ENCODE data around the gene MTHFD1L.
"Not testable (repeated sequence)": the region's sequence is repeated elsewhere in the genome, so short reads cannot be mapped to it uniquely, and the experiment has no call there.

The MTHFD1L gene

DNA sequence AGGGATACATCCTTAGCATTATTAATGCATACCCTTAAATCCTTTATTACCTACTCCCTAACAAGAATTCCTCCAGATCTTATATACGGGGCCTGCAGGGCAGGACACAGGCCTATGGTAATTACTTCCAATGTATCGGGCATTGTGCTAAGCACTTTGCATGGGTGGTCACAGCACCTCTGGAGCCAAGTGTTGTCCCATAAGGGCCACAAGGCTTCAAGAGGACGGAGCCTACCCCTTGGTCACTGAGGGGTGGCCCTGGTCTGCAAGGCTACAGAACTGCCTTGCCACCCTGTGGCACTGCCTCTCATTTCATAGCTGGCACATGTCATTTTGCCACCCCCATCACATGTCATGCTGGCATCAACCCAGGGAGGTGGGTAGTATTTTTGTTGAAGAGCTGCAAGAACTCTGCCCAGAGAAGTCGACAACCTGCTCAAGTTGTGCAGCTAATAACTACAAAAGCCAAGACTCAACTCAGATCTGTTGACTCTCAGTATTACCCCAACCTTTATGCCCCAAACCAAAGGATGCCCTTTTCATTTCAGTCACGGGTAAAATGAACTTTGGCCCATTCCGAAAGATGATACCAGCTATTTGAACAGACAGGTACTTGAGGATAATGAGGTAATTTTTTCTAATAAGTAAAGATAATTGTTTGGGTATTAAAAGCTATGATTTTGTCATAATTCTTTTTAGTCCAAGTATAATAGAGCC lies 230.2 kb downstream of the MTHFD1L start:
- no peak for DNase-seq (ENCODE audit: low read depth)

DNA sequence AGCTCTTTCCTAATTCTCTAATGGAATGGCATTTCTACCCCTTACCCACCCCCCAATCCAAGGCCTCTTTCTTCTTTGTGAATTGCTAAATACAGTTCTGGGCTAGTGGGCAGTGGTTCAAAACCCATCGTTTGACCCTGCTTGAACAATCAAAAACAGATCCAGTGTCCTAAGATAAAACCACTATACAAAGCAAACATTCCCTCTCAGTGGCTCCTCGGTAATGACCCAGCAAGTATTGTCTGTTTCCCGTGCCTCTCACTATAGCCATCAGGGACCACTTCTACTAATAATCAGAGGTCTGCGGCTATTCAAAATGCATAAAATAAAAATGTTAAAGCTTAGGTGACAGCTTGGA lies 230.7 kb downstream of the MTHFD1L start:
- peak; percentile 21 for DNase-seq (ENCODE audit: low read depth)

DNA sequence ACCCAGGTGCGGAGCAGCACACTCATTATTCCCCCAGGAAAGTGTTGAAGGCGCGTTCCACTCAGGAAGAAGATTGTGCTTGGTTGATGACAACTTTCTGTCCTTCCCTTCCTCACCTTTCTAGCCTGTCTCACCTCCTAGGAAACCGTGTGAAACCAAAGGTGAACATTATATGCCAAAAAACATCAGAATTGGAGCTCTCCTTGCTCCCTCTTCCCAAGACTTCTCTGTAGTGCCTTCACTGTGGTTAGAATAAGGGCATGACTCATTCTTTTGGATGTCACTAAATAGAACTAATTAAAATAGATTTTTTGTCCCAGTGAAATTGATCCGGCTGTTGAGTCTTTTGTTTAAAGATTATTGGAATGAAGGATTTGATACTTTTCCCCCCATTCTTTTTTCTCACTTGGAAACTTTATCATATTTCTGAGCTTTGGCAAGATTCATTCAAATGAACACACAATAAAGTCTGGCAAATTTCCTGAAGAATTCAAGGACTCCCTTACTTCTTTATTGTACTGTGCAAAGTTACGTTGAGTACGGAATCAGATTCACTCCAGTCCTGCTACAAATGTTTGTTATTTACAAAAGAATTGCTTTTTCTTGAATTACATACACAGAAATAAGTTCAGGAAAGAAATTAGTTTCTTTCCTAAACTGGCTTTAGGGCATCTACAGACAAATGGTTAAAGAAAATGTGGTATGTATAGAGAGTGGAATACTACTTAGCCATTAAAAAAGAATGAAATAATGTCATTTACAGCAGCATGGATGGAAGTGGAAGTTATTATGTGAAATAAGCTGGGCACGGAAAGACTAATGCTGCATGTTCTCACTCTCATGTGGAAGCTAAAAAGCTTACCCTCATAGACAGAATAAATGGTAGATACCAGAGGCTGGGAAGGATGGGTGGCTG lies 231.4 kb downstream of the MTHFD1L start:
- peak; percentile 26 for DNase-seq (ENCODE audit: low read depth)

DNA sequence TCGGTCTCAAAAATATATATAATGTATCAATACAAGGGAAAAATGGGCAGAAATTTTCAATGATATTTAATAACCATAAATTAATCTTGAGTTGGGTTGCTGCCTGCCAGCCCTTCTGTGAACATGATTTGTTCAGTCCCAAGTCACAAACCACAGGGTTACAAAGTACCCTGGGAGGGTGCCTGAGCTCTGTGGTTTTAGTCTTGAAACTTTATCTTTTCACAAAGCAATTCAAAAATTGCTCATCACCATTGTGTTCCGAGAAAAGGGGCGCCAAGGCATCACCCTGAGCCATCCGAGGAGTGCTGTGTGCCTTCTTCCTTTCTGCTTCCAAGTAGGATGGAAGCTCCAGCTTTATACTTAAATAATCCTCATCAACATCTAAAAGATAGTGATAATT lies 232.7 kb downstream of the MTHFD1L start:
- DNase-seq (ENCODE audit: low read depth), result no peak

DNA sequence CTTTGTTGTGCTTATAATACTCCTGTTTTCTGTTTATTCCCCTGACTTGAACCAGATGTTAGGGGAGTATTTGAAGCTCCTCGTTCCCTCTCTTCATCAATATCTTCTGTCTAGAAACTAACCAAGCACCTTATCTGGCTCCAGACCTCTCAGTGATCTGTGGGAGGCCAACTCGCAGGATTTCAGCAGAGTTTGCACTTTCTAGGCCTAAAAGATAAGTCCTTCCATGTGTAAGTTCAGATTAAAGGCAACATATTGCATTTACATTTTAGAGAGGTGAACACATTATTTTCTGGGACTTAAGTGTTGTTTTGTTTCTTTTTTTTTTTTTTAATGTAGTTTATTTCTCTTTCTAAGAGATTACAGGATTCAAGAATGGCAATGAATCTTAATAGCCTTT lies 234.8 kb downstream of the MTHFD1L start:
- DNase-seq (ENCODE audit: low read depth), result no peak

DNA sequence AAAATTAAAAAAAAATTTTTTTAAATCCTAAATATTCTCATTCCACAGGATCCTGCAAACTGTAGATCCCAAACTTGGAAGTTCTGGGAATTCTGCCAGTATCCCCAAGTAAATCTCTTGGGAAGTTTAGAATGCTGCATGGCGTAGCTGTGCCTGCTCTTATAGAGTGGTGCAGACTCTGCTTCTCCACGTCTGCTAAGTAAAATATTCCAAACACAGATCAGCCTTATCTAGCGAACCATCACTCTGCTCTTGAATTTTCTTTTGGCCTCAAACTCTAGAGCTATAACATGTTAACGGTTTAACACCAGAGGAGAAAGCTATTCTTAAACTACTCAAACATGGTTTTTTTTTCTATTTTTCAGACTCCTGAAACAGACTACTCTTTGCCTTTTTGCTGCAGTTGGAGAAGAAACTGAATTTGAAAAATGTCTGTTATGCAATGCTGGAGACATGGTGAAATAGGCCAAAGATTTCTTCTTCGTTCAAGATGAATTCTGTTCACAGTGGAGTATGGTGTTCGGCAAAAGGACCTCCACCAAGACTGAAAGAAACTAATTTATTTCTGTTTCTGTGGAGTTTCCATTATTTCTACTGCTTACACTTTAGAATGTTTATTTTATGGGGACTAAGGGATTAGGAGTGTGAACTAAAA lies 235.8 kb downstream of the MTHFD1L start:
- DNase-seq (ENCODE audit: low read depth), result peak; percentile 64

DNA sequence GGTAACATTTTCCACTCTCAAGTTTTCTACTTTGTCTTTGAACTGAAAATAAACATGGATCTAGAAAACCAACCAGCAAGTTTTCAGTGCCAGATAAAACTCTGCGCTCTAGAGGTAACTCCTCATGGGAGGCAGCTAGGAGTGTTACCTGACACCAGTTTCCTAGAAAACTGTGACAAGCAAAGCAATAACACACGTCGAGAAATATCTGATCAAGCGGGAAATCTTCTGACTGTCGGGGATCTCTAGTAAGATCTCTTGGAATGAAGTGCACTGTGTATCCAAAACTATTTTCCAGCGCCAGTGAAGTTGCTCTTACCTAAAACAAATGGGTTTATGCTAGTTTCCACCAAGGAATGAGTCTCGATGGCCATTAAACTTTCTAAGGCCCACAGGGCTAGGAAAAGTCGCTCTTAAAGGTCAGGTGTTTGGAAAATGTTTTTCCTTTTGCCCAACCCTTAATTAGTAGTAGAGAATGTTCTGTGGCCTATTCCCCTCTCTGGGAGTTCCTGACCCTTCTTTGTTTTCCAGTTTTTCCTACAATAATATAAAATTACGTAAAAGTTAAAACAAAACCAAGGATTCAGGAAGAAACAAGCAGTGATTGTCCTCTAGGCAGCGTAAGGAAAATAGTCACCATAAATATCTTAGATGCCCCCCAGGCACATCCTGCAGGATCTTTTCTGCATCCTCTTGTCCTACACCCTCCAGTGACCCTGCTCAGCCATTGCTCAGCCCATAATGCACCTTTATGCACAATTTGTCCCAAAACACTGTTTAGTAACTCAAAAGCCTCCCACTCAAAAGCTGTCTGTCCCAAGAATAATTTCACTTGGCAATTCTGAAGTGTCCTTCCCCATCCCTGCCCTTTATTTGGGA lies 236.6 kb downstream of the MTHFD1L start:
- peak; percentile 46 for DNase-seq (ENCODE audit: low read depth)

DNA sequence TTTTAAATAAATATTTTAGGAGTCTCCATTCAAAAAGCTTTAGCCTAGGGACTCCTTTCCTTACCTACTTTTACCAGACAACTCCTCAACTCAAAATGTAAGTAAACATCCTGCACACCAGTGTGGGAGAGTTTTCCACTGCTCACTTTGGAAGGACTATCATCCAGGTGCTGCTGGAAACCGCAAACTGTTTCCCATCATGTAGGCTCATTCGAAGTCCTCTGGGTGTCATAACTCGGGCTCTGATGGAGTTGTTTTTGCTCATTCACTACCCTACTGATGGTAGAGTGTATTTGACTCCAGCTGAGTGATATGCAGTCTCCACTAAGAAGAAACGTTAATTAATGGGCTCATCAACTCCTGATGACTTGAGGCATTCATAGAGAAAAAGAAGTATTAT lies 237.8 kb downstream of the MTHFD1L start:
- DNase-seq (ENCODE audit: low read depth), result no peak

DNA sequence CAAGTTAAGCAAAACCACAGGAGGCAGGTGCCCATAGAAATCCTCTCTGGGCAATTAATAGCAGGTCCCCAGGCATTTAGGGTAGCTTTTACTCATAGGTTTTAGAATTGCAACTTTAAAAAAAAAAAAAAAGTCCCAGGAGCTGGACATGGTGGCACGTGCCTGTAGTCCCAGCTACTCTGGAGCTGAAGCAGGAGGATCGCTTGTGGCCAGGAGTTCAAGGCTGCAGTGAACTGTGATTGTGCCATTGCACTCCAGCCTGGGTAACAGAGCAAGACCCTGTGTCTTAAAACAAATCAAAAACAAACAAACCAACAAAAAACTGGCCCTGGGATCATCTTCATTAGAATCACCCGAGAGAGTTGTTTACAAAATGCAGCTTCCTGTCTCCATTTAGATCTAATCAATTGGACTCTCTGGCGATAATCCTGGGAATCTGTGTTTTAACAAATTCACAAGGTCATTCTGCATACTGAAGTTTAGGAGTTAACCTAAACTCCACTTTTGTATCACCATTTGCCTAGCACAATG lies 242.5 kb downstream of the MTHFD1L start:
- DNase-seq (ENCODE audit: low read depth), result no peak

DNA sequence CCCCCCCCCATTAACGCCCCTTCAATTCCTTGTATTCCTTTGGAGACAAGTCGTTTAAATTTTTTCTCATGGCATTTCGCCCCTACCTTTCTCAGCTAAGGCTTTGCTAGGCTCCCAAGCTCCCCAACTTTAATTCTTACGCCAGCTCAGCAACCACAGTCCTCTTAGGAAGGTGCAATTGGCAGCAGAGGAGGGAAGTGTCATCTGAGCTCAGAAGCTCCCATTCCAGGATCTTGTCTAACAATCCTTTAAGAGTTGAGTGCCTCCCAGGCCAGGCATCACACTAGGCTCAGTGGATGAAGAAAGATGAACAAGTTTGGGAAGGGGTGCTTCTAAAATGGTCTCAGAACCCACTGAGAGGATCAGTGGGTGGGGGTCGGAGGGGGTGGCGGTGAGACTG lies 243.0 kb downstream of the MTHFD1L start:
- no peak for DNase-seq (ENCODE audit: low read depth)

DNA sequence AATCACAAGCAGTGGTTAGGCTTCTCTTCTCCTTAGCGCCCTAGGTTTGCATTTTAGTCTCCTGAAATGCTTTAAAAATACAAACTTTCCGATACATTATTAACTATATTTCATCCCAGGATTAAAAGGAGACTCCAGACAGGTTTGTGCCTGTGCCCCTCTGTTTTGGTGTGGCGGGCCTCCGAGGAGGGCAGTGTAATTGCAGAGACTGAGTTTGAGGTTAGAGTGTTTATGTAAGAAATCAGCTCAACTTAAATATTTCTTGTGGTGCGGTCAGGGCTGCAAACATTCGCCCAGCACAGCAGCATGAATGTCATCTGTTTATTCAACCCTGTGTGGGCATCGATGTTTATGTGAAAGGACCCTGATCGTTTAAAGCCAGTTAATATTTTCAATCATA lies 243.9 kb downstream of the MTHFD1L start:
- DNase-seq (ENCODE audit: low read depth), result peak; percentile 75

DNA sequence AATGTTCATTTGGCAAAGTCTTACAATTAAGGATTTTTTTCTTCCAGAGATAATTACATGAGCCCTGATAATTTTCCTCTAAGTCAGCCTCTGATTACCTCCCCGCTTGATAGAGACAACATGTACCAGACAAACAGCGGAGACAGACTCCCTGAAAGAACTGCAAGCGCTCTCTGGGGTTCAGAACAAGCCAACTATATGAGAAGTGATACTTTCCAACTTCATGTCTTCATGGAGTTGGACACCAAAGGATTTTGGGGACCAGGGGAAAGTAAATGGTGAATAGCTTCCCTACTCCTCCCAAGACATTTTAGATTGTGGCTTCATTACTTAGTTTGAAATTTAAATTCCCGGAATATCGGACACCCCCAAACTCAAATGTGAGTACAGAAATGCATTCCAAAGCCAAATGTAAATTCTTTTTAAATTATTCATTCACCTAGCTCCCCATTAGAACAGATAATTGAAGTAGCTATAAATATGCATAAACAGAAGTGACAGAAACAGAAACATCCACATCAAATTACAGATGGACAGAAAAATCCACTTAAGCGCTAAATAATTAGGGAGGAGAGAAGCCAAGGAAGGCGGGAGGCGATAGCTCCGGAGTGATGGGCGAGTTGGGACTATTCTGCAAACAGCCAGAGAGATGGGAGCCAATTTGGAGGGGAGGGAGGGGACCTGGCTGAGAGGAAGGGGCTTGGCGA lies 244.5 kb downstream of the MTHFD1L start:
- peak; percentile 9 for DNase-seq (ENCODE audit: low read depth)

DNA sequence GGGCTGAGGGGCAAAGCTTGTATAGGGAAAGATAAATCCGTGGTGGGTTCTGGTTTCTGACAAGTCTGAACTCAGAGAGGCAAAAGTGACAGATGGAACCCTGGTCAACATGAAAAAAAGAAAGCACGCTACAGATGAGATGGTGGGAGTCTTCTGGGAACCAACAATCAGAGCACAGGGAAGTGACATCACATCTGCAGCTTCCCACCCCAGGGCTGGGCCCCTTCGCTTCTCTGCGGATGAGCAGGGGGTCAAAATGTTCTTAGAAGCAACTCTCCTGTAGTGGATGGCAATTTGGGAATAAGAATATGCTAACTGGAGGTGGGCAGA lies 245.0 kb downstream of the MTHFD1L start:
- no peak for DNase-seq (ENCODE audit: low read depth)

DNA sequence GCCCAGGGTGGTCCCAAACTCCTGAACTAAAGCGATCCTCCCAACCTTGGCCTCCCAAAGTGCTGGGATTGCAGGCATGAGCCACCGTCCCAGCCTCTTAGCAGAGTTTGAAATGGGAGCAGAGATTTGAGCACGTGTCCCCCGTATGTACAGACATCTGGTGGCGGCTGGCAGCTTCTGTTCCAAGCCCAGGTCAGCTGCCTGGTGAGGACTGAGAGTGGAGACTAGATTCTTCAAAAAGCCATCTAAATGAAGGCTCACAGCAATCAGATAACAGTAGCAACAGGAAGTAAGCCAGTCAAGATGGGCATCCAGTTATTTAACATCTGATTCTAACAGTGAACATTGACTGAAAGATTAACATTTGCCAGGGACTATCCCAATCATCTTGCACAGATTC lies 246.2 kb downstream of the MTHFD1L start:
- DNase-seq (ENCODE audit: low read depth), result no peak

DNA sequence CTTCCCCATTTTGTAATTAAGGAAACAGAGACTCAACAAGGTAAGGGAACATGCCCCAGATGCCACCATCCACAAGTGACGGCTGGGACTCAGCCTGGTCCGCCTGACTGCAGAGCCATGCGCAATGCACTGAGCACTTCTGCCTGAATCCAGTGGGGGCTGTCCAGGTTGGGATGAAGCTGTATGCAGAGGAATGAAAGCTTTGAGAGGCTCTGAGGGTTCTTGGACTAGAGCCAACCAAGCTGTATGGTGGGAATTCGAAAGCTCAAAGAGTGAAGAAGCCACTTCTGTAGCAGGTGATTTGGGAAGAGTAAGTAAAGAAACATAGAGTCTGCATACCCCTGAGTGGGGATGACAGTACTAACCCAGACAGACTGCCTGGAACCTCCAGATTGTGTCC lies 246.6 kb downstream of the MTHFD1L start:
- no peak for DNase-seq (ENCODE audit: low read depth)

DNA sequence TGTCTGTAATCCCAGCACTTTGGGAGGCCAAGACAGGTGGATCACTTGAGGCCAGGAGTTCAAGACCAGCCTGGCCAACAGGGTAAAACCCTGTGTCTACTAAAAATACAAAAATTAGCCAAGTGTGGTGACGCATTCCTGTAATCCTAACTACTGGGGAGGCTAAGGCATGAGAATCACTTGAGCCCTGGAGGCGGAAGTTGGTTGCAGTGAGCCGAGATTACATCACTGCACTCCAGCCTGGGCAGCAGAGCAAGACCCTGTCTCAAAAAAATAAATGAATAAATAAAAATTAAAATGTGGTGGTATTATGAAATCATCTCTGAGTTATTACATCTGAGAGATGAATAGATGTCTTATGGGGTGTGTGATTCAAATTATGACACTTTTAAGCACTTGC lies 247.4 kb downstream of the MTHFD1L start:
- DNase-seq (ENCODE audit: low read depth), result not testable (repeated sequence)

DNA sequence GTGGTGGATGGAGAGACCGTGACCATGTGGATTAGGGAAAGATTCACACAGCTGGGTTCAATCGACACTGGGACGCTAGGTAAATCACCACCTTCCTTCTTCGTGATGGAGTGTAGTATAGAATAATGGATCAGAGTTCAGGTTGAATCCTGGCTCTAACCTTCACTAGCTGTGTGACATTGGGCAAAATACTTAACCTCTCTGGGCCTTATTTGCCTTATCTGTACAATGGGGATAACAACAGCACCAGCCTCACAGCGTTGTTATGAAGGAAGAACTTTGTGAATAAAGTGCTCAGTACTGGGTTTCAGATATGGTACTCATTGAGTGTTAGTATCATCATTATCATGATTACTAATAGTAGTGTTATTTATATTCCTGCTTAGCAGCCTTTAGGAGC lies 248.1 kb downstream of the MTHFD1L start:
- no peak for DNase-seq (ENCODE audit: low read depth)

DNA sequence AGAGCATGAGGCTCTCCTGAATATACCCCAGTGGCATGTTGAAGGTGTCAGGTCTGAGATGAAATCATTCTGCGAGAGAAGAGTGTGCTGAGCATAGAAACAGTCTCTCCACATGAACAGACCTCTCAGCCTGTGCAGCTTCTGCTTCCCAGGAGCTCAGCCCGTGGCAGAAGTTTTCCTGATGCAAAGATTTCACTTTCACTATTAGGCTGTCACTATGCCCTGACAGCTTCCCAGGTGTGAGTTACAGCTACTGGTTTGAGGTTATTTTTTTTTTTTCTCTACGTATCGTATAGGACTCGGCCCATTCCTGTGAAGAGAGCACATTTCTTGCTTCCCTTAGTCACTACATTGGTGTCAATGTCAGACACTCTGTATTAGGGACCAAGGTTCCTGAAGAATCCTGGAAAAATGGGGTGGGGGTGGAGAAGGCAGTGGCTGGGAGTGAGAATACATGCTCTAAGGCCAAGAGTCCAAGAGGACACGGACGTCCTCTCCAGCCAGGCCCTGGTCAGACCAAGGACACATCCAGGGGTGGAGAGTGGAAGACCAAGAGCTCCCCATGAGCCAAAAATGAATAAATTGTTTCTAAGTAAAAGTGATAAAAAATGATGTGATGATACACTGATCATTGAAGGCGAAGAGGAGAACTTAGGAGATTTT lies 253.1 kb downstream of the MTHFD1L start:
- no peak for DNase-seq (ENCODE audit: low read depth)

DNA sequence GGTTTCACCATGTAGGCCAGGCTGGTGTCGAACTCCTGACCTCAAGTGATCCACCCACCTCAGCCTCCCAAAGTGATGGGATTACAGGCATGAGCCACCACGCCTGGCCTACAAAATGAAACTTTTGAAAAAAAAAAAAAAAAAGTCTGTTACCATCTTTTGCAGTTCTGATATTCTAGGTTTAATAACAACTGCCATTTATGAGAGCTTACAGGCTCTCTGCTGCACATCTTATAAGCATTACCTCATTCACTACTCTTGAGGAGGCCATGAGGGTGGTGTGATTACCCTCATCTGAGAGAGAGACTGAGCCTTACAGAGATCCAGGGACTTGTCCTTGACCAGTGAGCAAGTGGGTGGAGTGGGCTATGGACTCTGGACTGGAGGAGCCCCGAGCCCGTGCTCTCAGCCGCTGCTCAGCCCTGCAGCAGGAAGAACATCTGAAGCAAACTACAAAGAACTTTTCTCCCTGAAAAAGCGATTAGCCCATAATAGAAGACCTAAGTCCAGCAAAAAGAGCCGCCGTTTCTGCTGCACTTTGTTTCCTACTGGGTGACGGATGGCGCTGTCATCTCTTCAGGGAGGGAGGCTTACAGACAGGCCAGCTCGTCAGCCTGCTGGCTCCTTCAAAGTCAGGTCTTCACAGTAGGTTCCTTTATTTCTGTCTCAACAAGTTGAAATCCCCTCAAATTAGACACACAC lies 254.5 kb downstream of the MTHFD1L start:
- no peak for DNase-seq (ENCODE audit: low read depth)

DNA sequence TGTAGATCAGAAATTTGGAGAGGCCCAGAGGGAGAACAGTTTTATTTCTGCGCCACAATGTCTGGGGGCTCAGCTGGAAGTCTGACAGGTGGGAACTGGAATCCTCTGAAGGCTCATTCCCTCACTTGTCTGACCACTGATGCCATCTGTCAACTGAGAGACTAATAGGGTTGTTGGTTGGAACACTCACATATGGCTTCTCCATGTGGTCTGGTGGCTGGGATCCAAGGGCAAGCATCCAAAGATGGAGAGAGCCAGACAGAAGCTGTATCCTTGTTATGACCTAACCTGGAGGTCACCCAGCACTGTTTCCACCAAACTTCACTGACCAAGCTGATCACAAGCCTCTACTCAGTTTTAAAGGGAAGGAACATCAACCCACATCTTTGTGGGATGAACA lies 256.4 kb downstream of the MTHFD1L start:
- no peak for DNase-seq (ENCODE audit: low read depth)

Data from iris pigment epithelial cell (primary cell).